Measurements from ENCODE around the gene TNS4. TPM values are rescaled to one million over a fixed set of nuclear protein-coding genes. Genes with fewer than 3 reads are reported as not detected.

The TNS4 gene
- total and polyA plus RNA-seq, 2 experiments from 2014 or later, result 0.20 TPM; not detected in 1

DNA sequence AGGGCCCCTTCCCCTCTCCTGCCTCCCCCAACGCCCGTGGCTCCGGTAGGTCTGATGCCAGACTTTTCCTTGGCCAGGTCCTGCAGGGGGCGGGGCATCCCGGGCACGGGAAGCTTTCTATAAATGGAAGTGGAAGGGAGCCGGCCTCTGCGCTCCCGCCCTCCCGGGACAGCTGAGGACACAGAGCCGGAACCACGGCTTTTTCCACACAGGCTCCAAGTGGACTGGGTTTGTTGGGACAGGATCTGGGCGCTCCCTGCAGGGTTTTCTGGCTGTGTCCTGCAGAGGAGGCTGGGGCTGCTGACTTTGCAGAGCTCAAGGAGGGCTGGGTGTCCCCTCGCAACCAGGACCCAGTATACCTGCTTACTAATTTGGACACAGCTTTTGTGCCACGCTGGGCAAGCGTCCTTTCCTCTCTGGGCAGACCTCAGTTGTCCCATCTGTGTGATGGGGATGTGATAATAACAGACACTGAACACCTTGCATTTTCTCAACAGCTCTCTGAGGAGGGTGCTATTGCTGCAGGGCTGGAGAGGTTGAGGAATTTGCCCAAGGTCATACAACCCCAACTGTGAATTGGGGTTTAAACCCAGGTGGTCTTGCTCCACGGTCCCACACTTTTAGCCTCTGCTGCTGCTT lies 1.8 kb downstream of the TNS4 start:
- H3K9ac ChIP-seq, result peak overlapping the region; percentile 35
- in situ Hi-C loops (cut with MboI), result no loop called here
- H3K4me1 ChIP-seq (ENCODE audit: insufficient read depth), result peaks cover 28% of the 10 kb centered on the region
- TF ChIP-seq EZH2phosphoT487 (IDR thresholded peaks at IDR 0.05; ENCODE audit: insufficient read depth, low read depth) (no peak), EZH2 (IDR thresholded peaks at IDR 0.05; ENCODE audit: insufficient read depth, poor library complexity, severe bottlenecking) (no peak)
- H3K9me2 ChIP-seq (ENCODE audit: insufficient read depth), result no peaks in the 10 kb centered on the region
- peak; percentile 87 for DNase-seq
- peak overlapping the region; percentile 47 for H3K27ac ChIP-seq
- H3K79me2 ChIP-seq (ENCODE audit: insufficient read depth), result no peaks in the 10 kb centered on the region
- no peaks in the 10 kb centered on the region for H3K27me3 ChIP-seq (replicated peaks; ENCODE audit: insufficient read depth)
- no peaks in the 10 kb centered on the region for H3K36me3 ChIP-seq (ENCODE audit: low read depth)
- H3K9me3 ChIP-seq (ENCODE audit: low read depth), result no peaks in the 10 kb centered on the region
- H3K4me2 ChIP-seq (ENCODE audit: unreplicated experiment), result peak overlapping the region; percentile 40
- whole genome bisulfite sequencing, 2 experiments (ENCODE audit: low coverage in 1 of 2, low lambda C conversion rate in 2 of 2, missing lambda C conversion rate in 2 of 2), result 13 to 15% methylated on average over 17 of the region's 17 CpGs
- H3F3A ChIP-seq (ENCODE audit: insufficient read depth), result peaks cover 17% of the 10 kb centered on the region
- H3K4me3 ChIP-seq, result no peak overlapping the region
- H2AFZ ChIP-seq, result peak overlapping the region; percentile 68
- H4K20me1 ChIP-seq (ENCODE audit: insufficient read depth), result no peaks in the 10 kb centered on the region

DNA sequence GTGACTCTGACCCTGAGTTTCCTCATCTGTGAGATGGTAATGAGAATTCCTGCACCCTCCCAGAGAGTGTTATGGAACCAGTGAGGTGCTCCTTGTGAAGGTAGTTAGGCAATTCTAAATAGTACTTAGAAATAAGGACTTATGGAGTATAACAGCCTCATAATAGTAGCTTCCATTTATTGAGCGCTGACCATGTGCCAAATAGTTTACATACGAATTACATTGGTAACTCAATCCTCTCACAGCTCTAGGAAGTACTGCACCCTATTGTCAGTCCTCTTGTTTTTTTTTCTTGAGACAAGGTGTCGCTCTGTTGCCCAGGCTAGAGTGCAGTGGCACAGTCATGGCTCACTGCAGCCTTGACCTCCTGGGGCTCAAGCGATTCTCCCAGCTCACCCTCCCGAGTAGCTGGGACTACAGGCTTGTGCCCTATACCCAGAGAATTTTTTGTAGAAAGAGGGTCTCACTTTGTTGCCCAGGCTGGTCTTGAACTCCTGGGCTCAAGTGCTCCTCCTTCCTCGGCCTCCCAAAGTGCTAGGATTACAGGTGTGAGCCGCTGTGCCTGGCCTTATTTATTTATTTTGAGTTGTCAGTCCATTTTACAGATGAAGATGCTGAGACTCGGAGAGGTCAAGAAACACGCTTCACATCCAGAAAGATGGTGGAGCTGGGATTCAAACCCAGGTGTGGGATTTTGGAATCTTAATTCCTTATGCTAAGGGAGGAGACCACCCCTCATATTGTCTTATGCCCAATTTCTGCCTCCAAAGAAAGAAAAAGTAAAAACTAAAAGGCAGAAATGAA lies 2.9 kb downstream of the TNS4 start:
- H3K36me3 ChIP-seq (ENCODE audit: low read depth), result no peaks in the 10 kb centered on the region
- peak; percentile 54 for DNase-seq
- no peaks in the 10 kb centered on the region for H3K9me2 ChIP-seq (ENCODE audit: insufficient read depth)
- no peak for TF ChIP-seq EZH2phosphoT487 (IDR thresholded peaks at IDR 0.05; ENCODE audit: insufficient read depth, low read depth)
- TF ChIP-seq EZH2 (IDR thresholded peaks at IDR 0.05; ENCODE audit: insufficient read depth, poor library complexity, severe bottlenecking), result no peak
- no peaks in the 10 kb centered on the region for H3K27me3 ChIP-seq (replicated peaks; ENCODE audit: insufficient read depth)
- H3K79me2 ChIP-seq (ENCODE audit: insufficient read depth), result no peaks in the 10 kb centered on the region
- 78 to 79% methylated on average over 9 of the region's 9 CpGs for WGBS, 2 experiments (ENCODE audit: low coverage in 1 of 2, low lambda C conversion rate in 2 of 2, missing lambda C conversion rate in 2 of 2)
- H3F3A ChIP-seq (ENCODE audit: insufficient read depth), result peaks cover 18% of the 10 kb centered on the region
- in situ Hi-C loops (cut with MboI), result no loop called here
- H2AFZ ChIP-seq, result peak overlapping the region; percentile 54
- peak overlapping the region; percentile 69 for H3K9ac ChIP-seq
- peaks cover 28% of the 10 kb centered on the region for H3K4me1 ChIP-seq (ENCODE audit: insufficient read depth)
- H4K20me1 ChIP-seq (ENCODE audit: insufficient read depth), result no peaks in the 10 kb centered on the region
- H3K27ac ChIP-seq, result peak overlapping the region; percentile 80
- H3K9me3 ChIP-seq (ENCODE audit: low read depth), result no peaks in the 10 kb centered on the region
- peak overlapping the region; percentile 56 for H3K4me2 ChIP-seq (ENCODE audit: unreplicated experiment)
- no peak overlapping the region for H3K4me3 ChIP-seq

GRCh38 chr17:40497695-40498094 lies 3.7 kb downstream of the TNS4 start:
- Histone ChIP-seq H2AFZ (peak overlapping the region; percentile 54), H3K27ac (peak overlapping the region; percentile 80), H3K9ac (peak overlapping the region; percentile 69), H4K20me1 (ENCODE audit: insufficient read depth) (no peaks in the 10 kb centered on the region), H3K36me3 (ENCODE audit: low read depth) (no peaks in the 10 kb centered on the region), H3F3A (ENCODE audit: insufficient read depth) (peaks cover 18% of the 10 kb centered on the region), H3K4me2 (ENCODE audit: unreplicated experiment) (peak overlapping the region; percentile 56), H3K9me2 (ENCODE audit: insufficient read depth) (no peaks in the 10 kb centered on the region), H3K4me1 (ENCODE audit: insufficient read depth) (peaks cover 28% of the 10 kb centered on the region), H3K9me3 (ENCODE audit: low read depth) (no peaks in the 10 kb centered on the region), H3K4me3 (no peak overlapping the region), H3K27me3 (replicated peaks; ENCODE audit: insufficient read depth) (no peaks in the 10 kb centered on the region), H3K79me2 (ENCODE audit: insufficient read depth) (no peaks in the 10 kb centered on the region)
- WGBS, 2 experiments (ENCODE audit: low coverage in 1 of 2, low lambda C conversion rate in 2 of 2, missing lambda C conversion rate in 2 of 2), result 25 to 31% methylated on average over 2 of the region's 2 CpGs
- in situ Hi-C loops (cut with MboI), result no loop called here
- TF ChIP-seq EZH2phosphoT487 (IDR thresholded peaks at IDR 0.05; ENCODE audit: insufficient read depth, low read depth) (no peak), EZH2 (IDR thresholded peaks at IDR 0.05; ENCODE audit: insufficient read depth, poor library complexity, severe bottlenecking) (no peak)
- DNase-seq, result peak; percentile 90

DNA sequence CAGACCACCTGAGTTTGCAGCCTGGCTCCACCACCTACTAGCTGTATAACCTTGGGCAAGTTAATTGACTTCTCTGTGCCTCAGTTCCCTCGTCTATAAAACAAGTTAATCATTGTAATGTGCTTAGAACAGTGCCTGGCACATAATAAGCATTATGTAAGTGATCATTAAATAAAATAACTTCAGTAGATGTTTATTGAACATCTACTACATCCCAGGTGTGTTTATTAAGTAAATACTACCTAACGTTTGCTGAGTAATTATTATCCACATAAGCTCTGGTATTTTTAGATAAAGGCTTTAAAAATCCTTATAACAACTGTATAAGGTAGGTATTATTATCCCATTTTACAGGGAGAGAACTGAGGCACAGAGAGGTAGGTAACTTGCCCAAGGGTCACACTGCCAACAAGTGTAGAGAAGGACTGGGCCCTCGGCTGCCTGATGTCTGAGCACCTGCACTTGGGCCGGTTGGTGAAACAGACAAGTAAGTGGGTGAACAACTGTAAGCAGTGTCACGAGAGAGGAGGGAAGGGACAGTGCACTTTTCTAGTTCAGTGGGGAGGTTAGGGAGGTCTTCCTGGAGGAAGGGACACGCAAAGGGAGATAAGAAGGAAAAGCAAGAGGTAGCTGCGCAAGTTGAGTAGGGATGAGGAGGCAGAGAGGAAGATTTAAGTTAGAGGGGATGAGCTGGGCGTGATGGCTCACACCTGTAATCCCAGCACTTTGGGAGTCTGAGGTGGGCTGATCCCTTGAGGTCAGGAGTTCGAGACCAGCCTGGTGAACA lies 4.6 kb downstream of the TNS4 start:
- H3F3A ChIP-seq (ENCODE audit: insufficient read depth), result peaks cover 18% of the 10 kb centered on the region
- H3K9me3 ChIP-seq (ENCODE audit: low read depth), result no peaks in the 10 kb centered on the region
- no peak for TF ChIP-seq EZH2phosphoT487 (IDR thresholded peaks at IDR 0.05; ENCODE audit: insufficient read depth, low read depth)
- TF ChIP-seq EZH2 (IDR thresholded peaks at IDR 0.05; ENCODE audit: insufficient read depth, poor library complexity, severe bottlenecking), result no peak
- 79 to 81% methylated on average over 8 of the region's 9 CpGs for WGBS, 2 experiments (ENCODE audit: low coverage in 1 of 2, low lambda C conversion rate in 2 of 2, missing lambda C conversion rate in 2 of 2)
- H3K27me3 ChIP-seq (replicated peaks; ENCODE audit: insufficient read depth), result no peaks in the 10 kb centered on the region
- no peak overlapping the region for H3K4me2 ChIP-seq (ENCODE audit: unreplicated experiment)
- H2AFZ ChIP-seq, result no peak overlapping the region
- no peaks in the 10 kb centered on the region for H3K9me2 ChIP-seq (ENCODE audit: insufficient read depth)
- no peak overlapping the region for H3K4me3 ChIP-seq
- in situ Hi-C loops (cut with MboI), result no loop called here
- H3K4me1 ChIP-seq (ENCODE audit: insufficient read depth), result peaks cover 28% of the 10 kb centered on the region
- no peaks in the 10 kb centered on the region for H3K79me2 ChIP-seq (ENCODE audit: insufficient read depth)
- H3K9ac ChIP-seq, result peak overlapping the region; percentile 69
- H4K20me1 ChIP-seq (ENCODE audit: insufficient read depth), result no peaks in the 10 kb centered on the region
- no peaks in the 10 kb centered on the region for H3K36me3 ChIP-seq (ENCODE audit: low read depth)
- no peak for DNase-seq
- H3K27ac ChIP-seq, result peak overlapping the region; percentile 80

All from GM23248 (cell line).